Right lobe of liver (tissue), 6 donors: ENCODE measurements around the gene INSIG1. TPM values are rescaled to one million over a fixed set of nuclear protein-coding genes. Genes with fewer than 3 reads are reported as not detected.

Experiments
- ATAC-seq, 4 donors: fragments of 200-7000 bp; cut with Tn5 transposase; one replicate each; pipeline ENCODE4 v1.9.1; 2020; ENCODE audit warnings: mild to moderate bottlenecking in 4 of 4, moderate library complexity in 4 of 4
- DNase-seq, 3 donors: peaks; one replicate each; pipeline ENCODE4 v3.0.0-alpha.2; 2020
- H3K27ac ChIP-seq, 3 donors: fragments of 200-600 bp; one replicate each; pipeline ENCODE4 v1.8.0; 2022
- H3K27me3 ChIP-seq, 2 donors: fragments of 200-600 bp; one replicate each; pipeline ENCODE4 v1.8.0; 2022
- H3K36me3 ChIP-seq, 4 donors: fragments of 200-600 bp; sonication (generic) in 1 of 4; one replicate each; pipeline versions ENCODE4 v1.5.1 to v1.8.0; 2017 to 2022; ENCODE audit warnings: control low read depth in 1 of 4
- H3K4me1 ChIP-seq, 4 donors: fragments of 200-600 bp; sonication (generic) in 1 of 4; one replicate each; pipeline versions ENCODE4 v1.5.1 to v1.8.0; 2017 to 2022; ENCODE audit warnings: control low read depth in 1 of 4
- H3K4me3 ChIP-seq, 3 donors: fragments of 200-600 bp; one replicate each; pipeline ENCODE4 v1.8.0; 2022
- H3K9me3 ChIP-seq, 4 donors: fragments of 200-600 bp; sonication (generic) in 1 of 4; one replicate each; pipeline versions ENCODE4 v1.5.1 to v1.8.0; 2017 to 2022; ENCODE audit warnings: control low read depth in 1 of 4
- CTCF ChIP-seq, 4 donors: fragments of 200-600 bp in 3 of 4; fragments of 450-650 bp in 1 of 4; IDR thresholded peaks; one replicate each; pipeline versions ENCODE4 v1.5.1 to v1.8.0; 2016 to 2022; ENCODE audit warnings: antibody characterized with exemption in 4 of 4, mild to moderate bottlenecking in 2 of 4
- POLR2A ChIP-seq: fragments of 450-650 bp; IDR thresholded peaks from one replicate; pipeline ENCODE4 v1.6.1; 2017; ENCODE audit warnings: antibody characterized with exemption, mild to moderate bottlenecking
- WGBS: methylation state at CpG from one replicate; pipeline ENCODE4 v1.1.6; 2018; ENCODE audit warnings: low coverage, low lambda C conversion rate; ENCODE audit not compliant: insufficient coverage; ENCODE audit errors: missing lambda C conversion rate; 5-methylcytosine and 5-hydroxymethylcytosine counted together
- intact Hi-C, 2 donors: fragments of 100-400 bp; cut with DNase I; formaldehyde crosslinking; loops; one replicate each; pipeline versions ENCODE4 v1.11.2 to v1.14.1; 2022
- total RNA-seq, 6 experiments: library from RNA; depleted of rRNA in 2 of 6; stranded (reverse); fragments of >200 nt in 2 of 6; fragmentation: NEBNext Ultra II Directional in 3 of 6; extraction: Animal tissue kit (Norgen Biotek cat#: 25700) in 3 of 6; gene quantifications; one replicate each; pipeline versions ENCODE4 v1.1.0 to v1.2.4, GENCODE V29; 2016 to 2023
- donor health status: DM: no; HTN: yes; CAD: no.
- donor health status: DM: no; HTN: no; CAD: no.
- donor health status: DM: no; HTN: no; CAD: no.
- donor health status: DM: no; HTN: yes; CAD: no.
- donor health status: DM: no; HTN: yes; CAD: no.

The INSIG1 gene
- total RNA-seq, 6 experiments from 2014 or later: 130 to 625 (median 205) TPM

- ATAC-seq (peak; percentile 65 to 77 (median 70)), DNase-seq (peak; percentile 88 to 96 (median 94))
- H3K4me3 ChIP-seq: peak overlapping the region; percentile 39 to 74 (median 59)
- 34% methylated on average over 13 of the region's 24 CpGs for WGBS
- H3K36me3 ChIP-seq: peaks cover 0 to 19% (median 7%) of the 10 kb centered on the region in 4 donors
- H3K9me3 ChIP-seq: no peaks in the 10 kb centered on the region
- peak overlapping the region; percentile 95 to 100 (median 99) for H3K27ac ChIP-seq
- intact Hi-C loops: no loop called here
- H3K27me3 ChIP-seq: no peaks in the 10 kb centered on the region
- peak; percentile 78 for TF ChIP-seq POLR2A
- TF ChIP-seq CTCF (IDR thresholded peaks at IDR 0.05): no peak
- H3K4me1 ChIP-seq: peaks cover 0 to 37% (median 13%) of the 10 kb centered on the region in 4 donors
Measured at GRCh38 chr7:155252892-155253501, 44.7 kb upstream of the INSIG1 start.

- peak overlapping the region; percentile 95 to 100 (median 99) for H3K27ac ChIP-seq
- intact Hi-C loops: no loop called here
- peaks cover 0 to 41% (median 13%) of the 10 kb centered on the region in 4 donors for H3K4me1 ChIP-seq
- H3K9me3 ChIP-seq: no peaks in the 10 kb centered on the region
- TF ChIP-seq POLR2A (peak; percentile 62), CTCF (IDR thresholded peaks at IDR 0.05) (no peak)
- peaks cover 0 to 10% (median 3%) of the 10 kb centered on the region in 4 donors for H3K36me3 ChIP-seq
- ATAC-seq (peak; percentile 42 to 65 (median 58)), DNase-seq (peak; percentile 67 to 86 (median 85))
- 34% methylated on average over 6 of the region's 8 CpGs for WGBS
- no peaks in the 10 kb centered on the region for H3K27me3 ChIP-seq
- peak overlapping the region; percentile 39 to 74 (median 59) for H3K4me3 ChIP-seq
Measured at GRCh38 chr7:155254018-155254417, 43.7 kb upstream of the INSIG1 start.

- DNase-seq: no peak
- Histone ChIP-seq H3K27me3 (no peaks in the 10 kb centered on the region), H3K27ac (no peak overlapping the region), H3K4me3 (no peak overlapping the region), H3K9me3 (no peaks in the 10 kb centered on the region), H3K4me1 (peaks cover 0 to 37% (median 9%) of the 10 kb centered on the region in 4 donors), H3K36me3 (no peaks in the 10 kb centered on the region)
- no peak for ATAC-seq
- 94% methylated on average over 8 of the region's 10 CpGs for WGBS
- intact Hi-C loops: no loop called here
- TF ChIP-seq CTCF (IDR thresholded peaks at IDR 0.05) (no peak), POLR2A (no peak)
Measured at GRCh38 chr7:155255071-155255470, 42.6 kb upstream of the INSIG1 start.

- Histone ChIP-seq H3K4me1 (peaks cover 0 to 32% (median 7%) of the 10 kb centered on the region in 4 donors), H3K27me3 (no peaks in the 10 kb centered on the region), H3K27ac (no peak overlapping the region), H3K4me3 (no peak overlapping the region), H3K9me3 (no peaks in the 10 kb centered on the region), H3K36me3 (no peaks in the 10 kb centered on the region)
- TF ChIP-seq POLR2A (no peak), CTCF (IDR thresholded peaks at IDR 0.05) (no peak)
- intact Hi-C loops: no loop called here
- no peak for ATAC-seq
- no peak for DNase-seq
- 75% methylated on average over 6 of the region's 6 CpGs for WGBS
Measured at GRCh38 chr7:155255621-155256020, 42.1 kb upstream of the INSIG1 start.
